ENCODE measurements around the gene LCN2.

GRCh38 chr9:128128836-128129590 is 20.2 kb upstream of the LCN2 start:
- TF ChIP-seq EZH2 (IDR thresholded peaks at IDR 0.05), result no peak
- no peak for TF ChIP-seq POLR2AphosphoS5 (IDR thresholded peaks at IDR 0.05; ENCODE audit: borderline replicate concordance, low read depth, low read length)
- TF ChIP-seq FOXP2 (optimal IDR thresholded peaks at IDR 0.05; ENCODE audit: control extremely low read depth, extremely low read length, insufficient read depth), result no peak

All from SK-N-MC (cell line).